Chondrocyte (in vitro differentiated cells): ENCODE results near the gene LLGL1. TPM values are rescaled to one million over a fixed set of nuclear protein-coding genes. Genes with fewer than 3 reads are reported as not detected.
A peak's percentile ranks its signal among the peaks of the same experiment; 100 is the strongest.

Source experiments
- DNase-seq: peaks from one replicate; pipeline ENCODE4 v3.0.0; 2021; ENCODE audit warnings: mixed read lengths, low spot score
- H3K27ac Mint-ChIP-seq: one replicate; pipeline ENCODE4 v1.8.0; 2021; ENCODE audit warnings: mild to moderate bottlenecking, moderate library complexity, mixed read lengths; ENCODE audit not compliant: unreplicated experiment
- H3K27me3 Mint-ChIP-seq: 2 replicates; pipeline ENCODE4 v1.8.0; 2021; ENCODE audit warnings: low read depth, mixed read lengths
- H3K36me3 Mint-ChIP-seq: 2 replicates; pipeline ENCODE4 v1.8.0; 2021; ENCODE audit warnings: low read depth, mixed read lengths
- H3K4me1 Mint-ChIP-seq: 2 replicates; pipeline ENCODE4 v1.8.0; 2021; ENCODE audit warnings: low read depth, mild to moderate bottlenecking, mixed read lengths
- H3K4me3 Mint-ChIP-seq: one replicate; pipeline ENCODE4 v1.8.0; 2021; ENCODE audit warnings: mild to moderate bottlenecking, moderate library complexity, mixed read lengths; ENCODE audit not compliant: unreplicated experiment
- H3K9me3 Mint-ChIP-seq: 2 replicates; pipeline ENCODE4 v1.8.0; 2021; ENCODE audit warnings: low read depth, mixed read lengths
- CTCF ChIP-seq: fragments of 200-600 bp; sonication (generic); IDR thresholded peaks from 2 replicates; pipeline ENCODE4 v1.5.0; 2021; ENCODE audit warnings: antibody characterized with exemption, mild to moderate bottlenecking, moderate library complexity
- long read RNA-seq: library from polyadenylated mRNA; stranded (forward); transcript quantifications from one replicate; pipeline ENCODE4 v2.0.0, GENCODE V29; 2021
- total RNA-seq: library from RNA; stranded (reverse); gene quantifications from 3 replicates; pipeline ENCODE4 v1.2.1, GENCODE V29; 2021

Gene LLGL1
- 38.7 to 41.8 TPM (median 39.0 TPM) in 3 replicates for total RNA-seq
- long read RNA-seq, partial matches to known transcripts = 0 of 5 reads
- long read RNA-seq, other reads (novel, unspliced or antisense) = 5 of 5 reads

DNA sequence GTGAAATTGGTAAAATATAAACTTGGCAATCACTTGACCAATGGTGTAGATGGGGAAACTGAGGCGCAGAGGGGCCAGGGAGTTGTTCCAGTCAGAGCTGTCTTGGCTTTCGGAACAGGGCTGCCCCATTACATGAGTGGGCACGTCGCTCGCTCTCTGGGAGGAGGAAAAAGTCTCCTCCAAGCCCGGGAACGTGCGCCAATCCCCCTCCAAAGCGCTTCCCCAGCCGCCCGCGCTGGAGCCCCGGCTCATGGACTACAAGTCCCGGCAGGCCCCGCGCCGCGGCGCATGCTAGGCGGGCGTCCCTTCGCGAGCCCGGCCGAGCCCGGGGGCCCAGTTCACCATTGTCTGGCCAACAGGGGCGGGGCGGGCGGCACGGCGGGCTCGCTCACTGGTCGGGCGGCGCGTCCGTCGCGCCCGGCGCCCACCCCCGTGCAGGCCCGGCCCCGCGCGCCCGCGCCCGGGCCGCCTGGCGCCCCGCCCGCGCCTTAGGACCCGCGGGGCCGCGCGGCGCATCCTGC lies at the start of gene LLGL1:
Gene LLGL1, plus strand, starts transcription at position 515 of the 521 bp plus-strand sequence. CDS start 48 bp downstream, outside the sequence.
- TF ChIP-seq CTCF = no peak
- Mint-ChIP-seq H3K9me3 (no peaks in the 10 kb centered on the region), H3K27me3 (no peaks in the 10 kb centered on the region), H3K4me1 (peaks cover 28% of the 10 kb centered on the region), H3K27ac (peak within 1 kb of the TSS; percentile 88), H3K36me3 (no peaks in the 10 kb centered on the region), H3K4me3 (peak within 1 kb of the TSS; percentile 98)
- peak; percentile 99 for DNase-seq

DNA sequence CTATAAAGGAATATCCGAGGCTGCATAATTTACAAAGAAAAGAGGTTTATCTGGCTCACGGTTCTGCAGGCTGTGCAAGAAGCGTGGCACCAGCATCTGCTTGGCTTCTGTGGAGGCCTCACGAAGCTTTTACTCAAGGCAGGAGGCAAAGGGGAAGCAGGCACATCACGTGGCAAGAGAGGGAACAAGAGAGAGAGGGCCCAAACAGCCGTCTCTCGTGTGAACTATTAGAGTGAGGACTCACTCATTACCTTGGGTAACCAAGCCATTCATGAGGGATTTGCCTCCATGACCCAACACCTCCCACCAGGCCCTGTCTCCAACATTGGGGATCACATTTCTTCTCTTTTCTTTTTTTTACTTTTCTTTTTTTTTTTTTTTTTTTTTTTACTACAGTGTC lies 49.3 kb upstream of the LLGL1 start:
- Mint-ChIP-seq H3K36me3 (no peaks in the 10 kb centered on the region), H3K27ac (no peak overlapping the region), H3K27me3 (peaks cover 2% of the 10 kb centered on the region), H3K9me3 (no peaks in the 10 kb centered on the region), H3K4me3 (no peak overlapping the region), H3K4me1 (no peaks in the 10 kb centered on the region)
- no peak for DNase-seq
- TF ChIP-seq CTCF = no peak

GRCh38 chr17:18177133-18177532 lies 48.3 kb upstream of the LLGL1 start:
- no peak for DNase-seq
- no peaks in the 10 kb centered on the region for H3K9me3 Mint-ChIP-seq
- peaks cover under 1% of the 10 kb centered on the region for H3K27me3 Mint-ChIP-seq
- H3K4me3 Mint-ChIP-seq = no peak overlapping the region
- no peak for TF ChIP-seq CTCF
- H3K4me1 Mint-ChIP-seq = peaks cover 3% of the 10 kb centered on the region
- no peaks in the 10 kb centered on the region for H3K36me3 Mint-ChIP-seq
- H3K27ac Mint-ChIP-seq = no peak overlapping the region

- TF ChIP-seq CTCF = no peak
- Mint-ChIP-seq H3K4me3 (no peak overlapping the region), H3K9me3 (no peaks in the 10 kb centered on the region), H3K4me1 (peaks cover 9% of the 10 kb centered on the region), H3K27ac (no peak overlapping the region), H3K27me3 (no peaks in the 10 kb centered on the region), H3K36me3 (no peaks in the 10 kb centered on the region)
- no peak for DNase-seq
Observed at GRCh38 chr17:18177722-18178121, 47.7 kb upstream of the LLGL1 start.

GRCh38 chr17:18179196-18179595 lies 46.2 kb upstream of the LLGL1 start:
- Mint-ChIP-seq H3K36me3 (no peaks in the 10 kb centered on the region), H3K4me3 (no peak overlapping the region), H3K9me3 (no peaks in the 10 kb centered on the region), H3K27me3 (no peaks in the 10 kb centered on the region), H3K4me1 (peaks cover 10% of the 10 kb centered on the region), H3K27ac (no peak overlapping the region)
- TF ChIP-seq CTCF = no peak
- DNase-seq = no peak
